GM10266 (cell line): ENCODE data around the gene GRAP2.
"Not testable (repeated sequence)": the region's sequence is repeated elsewhere in the genome, so short reads cannot be mapped to it uniquely, and the experiment has no call there.

Experiments
- DNase-seq: peaks from one replicate; pipeline ENCODE4 v3.0.0; 2012; ENCODE audit errors: extremely low spot score
- CTCF ChIP-seq: IDR thresholded peaks from 2 replicates; pipeline ENCODE4 v1.5.1; 2012; ENCODE audit warnings: mild to moderate bottlenecking, low read depth; ENCODE audit not compliant: control insufficient read depth, insufficient read depth; ENCODE audit errors: missing control alignments

Gene GRAP2

GRCh38 chr22:39900306-39901227 is at the start of gene GRAP2:
Gene GRAP2 (plus strand): TSS chr22:39901084. CDS start chr22:39947107, 46,023 bp downstream.
- DNase-seq = peak; percentile 51
- no peak for TF ChIP-seq CTCF

- no peak for DNase-seq
- no peak for TF ChIP-seq CTCF
Observed at GRCh38 chr22:39851606-39852315, 49.1 kb upstream of the GRAP2 start.

- TF ChIP-seq CTCF = no peak
- no peak for DNase-seq
Observed at GRCh38 chr22:39852799-39853198, 48.1 kb upstream of the GRAP2 start.

- no peak for DNase-seq
- TF ChIP-seq CTCF = no peak
Observed at GRCh38 chr22:39856588-39856987, 44.3 kb upstream of the GRAP2 start.

GRCh38 chr22:39859903-39860588 is 40.8 kb upstream of the GRAP2 start:
- peak; percentile 55 for DNase-seq
- TF ChIP-seq CTCF = no peak

- TF ChIP-seq CTCF = no peak
- no peak for DNase-seq
Observed at GRCh38 chr22:39868741-39869140, 32.1 kb upstream of the GRAP2 start.

GRCh38 chr22:39869797-39870196 is 31.1 kb upstream of the GRAP2 start:
- DNase-seq = not testable (repeated sequence)
